Activated CD8-positive, alpha-beta T cell treated with anti-CD3 and anti-CD28 coated beads for 36 hours (primary cell): ENCODE measurements around the gene INPP5D. TPM values are rescaled to one million over a fixed set of nuclear protein-coding genes. Genes with fewer than 3 reads are reported as not detected.

Source experiments
- ATAC-seq: fragments of 200-7000 bp; cut with Tn5 transposase; one replicate; pipeline ENCODE4 v1.10.0; 2021; ENCODE audit warnings: mild to moderate bottlenecking, moderate library complexity
- CTCF ChIA-PET: fragments of 350-600 bp; sonication (Branson Sonifier 250); formaldehyde crosslinking; loops from one replicate; lab custom pipeline; 2021; ENCODE audit warnings: antibody characterized with exemption; lab: Charles Lee
- POLR2A ChIA-PET: fragments of 350-600 bp; sonication (Branson Sonifier 250); formaldehyde crosslinking; loops from one replicate; lab custom pipeline; 2021; ENCODE audit warnings: antibody characterized with exemption; lab: Charles Lee
- DNase-seq: peaks from one replicate; pipeline ENCODE4 v3.0.0-alpha.2; 2020
- H3K27ac Mint-ChIP-seq: one replicate; pipeline ENCODE4 v1.8.0; 2021; ENCODE audit warnings: mild to moderate bottlenecking, mixed read lengths
- H3K27me3 Mint-ChIP-seq: one replicate; pipeline ENCODE4 v1.8.0; 2021; ENCODE audit warnings: mixed read lengths
- H3K36me3 Mint-ChIP-seq: one replicate; pipeline ENCODE4 v1.8.0; 2021; ENCODE audit warnings: low read depth, mixed read lengths
- H3K4me1 Mint-ChIP-seq: one replicate; pipeline ENCODE4 v1.8.0; 2021; ENCODE audit warnings: low read depth, mixed read lengths
- H3K4me3 Mint-ChIP-seq: one replicate; pipeline ENCODE4 v1.8.0; 2021; ENCODE audit warnings: mild to moderate bottlenecking, moderate library complexity, mixed read lengths
- H3K9me3 Mint-ChIP-seq: one replicate; pipeline ENCODE4 v1.8.0; 2021; ENCODE audit warnings: mixed read lengths
- CTCF ChIP-seq: fragments of 200-600 bp; IDR thresholded peaks from one replicate; pipeline ENCODE4 v1.8.0; 2022; ENCODE audit warnings: antibody characterized with exemption, mild to moderate bottlenecking
- intact Hi-C: fragments of 100-400 bp; cut with micrococcal nuclease; formaldehyde crosslinking; loops from one replicate; pipeline ENCODE4 v1.10.0; 2022
- total RNA-seq, 2 experiments: library from RNA; stranded (reverse); gene quantifications; one replicate each; pipeline ENCODE4 v1.2.3, GENCODE V29; 2021

Gene INPP5D
- total RNA-seq, 2 experiments from 2014 or later: 38.6 to 40.2 TPM

GRCh38 chr2:233213975-233214374, 153.8 kb downstream of the INPP5D start:
- DNase-seq (no peak), ATAC-seq (no peak)
- Mint-ChIP-seq H3K27ac (no peak overlapping the region), H3K4me3 (no peak overlapping the region), H3K36me3 (no peaks in the 10 kb centered on the region), H3K27me3 (no peaks in the 10 kb centered on the region), H3K9me3 (no peaks in the 10 kb centered on the region), H3K4me1 (peaks cover 9% of the 10 kb centered on the region)
- intact Hi-C loops: no loop called here
- POLR2A ChIA-PET: no interaction called here
- CTCF ChIA-PET: no interaction called here
- TF ChIP-seq CTCF: no peak

GRCh38 chr2:233217892-233218377, 157.8 kb downstream of the INPP5D start:
- Mint-ChIP-seq H3K4me3 (no peak overlapping the region), H3K9me3 (no peaks in the 10 kb centered on the region), H3K4me1 (no peaks in the 10 kb centered on the region), H3K36me3 (no peaks in the 10 kb centered on the region), H3K27me3 (no peaks in the 10 kb centered on the region), H3K27ac (no peak overlapping the region)
- ATAC-seq: no peak
- intact Hi-C loops: no loop called here
- POLR2A ChIA-PET: interaction anchor here (0.7 kb wide), 1 partner anchor 33 kb away, joined by 3 read pairs; the partner anchor contains the start of gene ATG16L1
- DNase-seq: no peak
- CTCF ChIA-PET: interaction anchor here (1.3 kb wide), 1 partner anchor 9 kb away, joined by 5 read pairs; no protein-coding TSS in a partner anchor
- no peak for TF ChIP-seq CTCF

GRCh38 chr2:233218836-233219235, 158.7 kb downstream of the INPP5D start:
- no peak overlapping the region for H3K27ac Mint-ChIP-seq
- no peak overlapping the region for H3K4me3 Mint-ChIP-seq
- no peaks in the 10 kb centered on the region for H3K9me3 Mint-ChIP-seq
- no peak for DNase-seq
- intact Hi-C loops: no loop called here
- H3K36me3 Mint-ChIP-seq: no peaks in the 10 kb centered on the region
- H3K27me3 Mint-ChIP-seq: no peaks in the 10 kb centered on the region
- POLR2A ChIA-PET: no interaction called here
- ATAC-seq: no peak
- TF ChIP-seq CTCF: no peak
- CTCF ChIA-PET: interaction anchor here (1.3 kb wide), 1 partner anchor 10 kb away, joined by 5 read pairs; no protein-coding TSS in a partner anchor
- no peaks in the 10 kb centered on the region for H3K4me1 Mint-ChIP-seq

GRCh38 chr2:233219848-233220247, 159.7 kb downstream of the INPP5D start:
- no peak for TF ChIP-seq CTCF
- no peaks in the 10 kb centered on the region for H3K36me3 Mint-ChIP-seq
- no peaks in the 10 kb centered on the region for H3K9me3 Mint-ChIP-seq
- ATAC-seq (no peak), DNase-seq (no peak)
- H3K27ac Mint-ChIP-seq: no peak overlapping the region
- ChIA-PET POLR2A (no interaction called here), CTCF (no interaction called here)
- intact Hi-C loops: no loop called here
- H3K27me3 Mint-ChIP-seq: no peaks in the 10 kb centered on the region
- H3K4me3 Mint-ChIP-seq: no peak overlapping the region
- no peaks in the 10 kb centered on the region for H3K4me1 Mint-ChIP-seq

GRCh38 chr2:233221378-233222063, 161.4 kb downstream of the INPP5D start:
- no peaks in the 10 kb centered on the region for H3K9me3 Mint-ChIP-seq
- peaks cover 8% of the 10 kb centered on the region for H3K4me1 Mint-ChIP-seq
- H3K27ac Mint-ChIP-seq: no peak overlapping the region
- no peak overlapping the region for H3K4me3 Mint-ChIP-seq
- H3K27me3 Mint-ChIP-seq: no peaks in the 10 kb centered on the region
- no peak for ATAC-seq
- intact Hi-C loops: no loop called here
- CTCF ChIA-PET: no interaction called here
- no peak for TF ChIP-seq CTCF
- no peaks in the 10 kb centered on the region for H3K36me3 Mint-ChIP-seq
- POLR2A ChIA-PET: no interaction called here
- no peak for DNase-seq
